GM13977 (cell line): ENCODE results near the gene OSBP2.

Experiments used
- DNase-seq: peaks from one replicate; pipeline ENCODE4 v3.0.0; 2012; ENCODE audit warnings: low spot score
- in situ Hi-C: fragments of 300-500 bp; cut with MboI; formaldehyde crosslinking; loops from one replicate; pipeline ENCODE4 v1.12.0; 2022; ENCODE audit warnings: low sequenced_read_pairs, low pct_unique_long_range_greater_than_20kb, mixed read lengths, inconsistent platforms; ENCODE audit not compliant: unreplicated experiment
- TF ChIP-seq, protein P1 (sequence below): IDR thresholded peaks from 2 replicates; pipeline ENCODE4 v1.5.1; 2012; ENCODE audit warnings: mild to moderate bottlenecking, control low read depth; ENCODE audit not compliant: insufficient read depth; ENCODE audit errors: extremely low read depth, missing control alignments

The OSBP2 gene

DNA sequence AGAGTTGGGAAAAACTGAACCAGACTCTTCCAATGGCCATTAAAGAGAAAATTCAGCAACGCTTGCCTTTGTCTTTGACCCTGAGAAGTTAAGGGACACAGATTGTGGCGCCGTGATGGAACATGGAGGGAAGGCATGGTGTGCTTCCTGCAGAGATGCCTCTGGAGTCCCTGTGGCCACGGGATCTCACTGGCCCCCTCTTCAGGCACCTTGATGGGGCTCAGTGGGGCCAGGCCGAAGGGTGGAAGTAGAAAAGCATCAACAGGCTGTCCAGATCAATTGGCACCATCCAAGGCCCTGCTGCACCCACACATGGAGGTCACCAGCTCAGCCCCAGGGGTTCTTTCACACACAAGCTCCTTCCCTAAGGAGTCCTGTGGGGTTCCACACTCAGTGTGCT, 231.0 kb downstream of the OSBP2 start:
- TF ChIP-seq, protein P1, sequence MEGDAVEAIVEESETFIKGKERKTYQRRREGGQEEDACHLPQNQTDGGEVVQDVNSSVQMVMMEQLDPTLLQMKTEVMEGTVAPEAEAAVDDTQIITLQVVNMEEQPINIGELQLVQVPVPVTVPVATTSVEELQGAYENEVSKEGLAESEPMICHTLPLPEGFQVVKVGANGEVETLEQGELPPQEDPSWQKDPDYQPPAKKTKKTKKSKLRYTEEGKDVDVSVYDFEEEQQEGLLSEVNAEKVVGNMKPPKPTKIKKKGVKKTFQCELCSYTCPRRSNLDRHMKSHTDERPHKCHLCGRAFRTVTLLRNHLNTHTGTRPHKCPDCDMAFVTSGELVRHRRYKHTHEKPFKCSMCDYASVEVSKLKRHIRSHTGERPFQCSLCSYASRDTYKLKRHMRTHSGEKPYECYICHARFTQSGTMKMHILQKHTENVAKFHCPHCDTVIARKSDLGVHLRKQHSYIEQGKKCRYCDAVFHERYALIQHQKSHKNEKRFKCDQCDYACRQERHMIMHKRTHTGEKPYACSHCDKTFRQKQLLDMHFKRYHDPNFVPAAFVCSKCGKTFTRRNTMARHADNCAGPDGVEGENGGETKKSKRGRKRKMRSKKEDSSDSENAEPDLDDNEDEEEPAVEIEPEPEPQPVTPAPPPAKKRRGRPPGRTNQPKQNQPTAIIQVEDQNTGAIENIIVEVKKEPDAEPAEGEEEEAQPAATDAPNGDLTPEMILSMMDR = no peak
- no peak for DNase-seq
- in situ Hi-C loops = no loop called here

DNA sequence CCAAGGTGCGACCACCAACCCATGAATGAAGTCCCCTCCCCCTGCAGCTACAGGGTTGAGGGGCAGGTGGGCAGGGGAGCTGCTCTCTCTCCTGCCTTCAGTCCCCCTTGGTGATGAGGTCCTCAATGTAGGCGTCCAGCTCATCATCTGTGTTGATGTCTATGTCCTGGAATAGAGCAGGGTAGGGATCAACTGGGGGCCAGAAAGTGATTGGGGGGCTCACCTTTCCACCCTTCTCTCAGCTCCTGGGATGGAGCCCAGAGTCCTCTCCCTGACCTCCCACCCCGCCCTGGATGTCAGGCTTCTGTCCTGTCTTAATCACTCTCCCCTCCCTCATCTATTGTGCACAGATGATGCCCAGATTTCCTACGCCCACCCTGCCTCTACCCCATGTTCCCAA, 232.0 kb downstream of the OSBP2 start:
- in situ Hi-C loops = no loop called here
- DNase-seq = no peak
- TF ChIP-seq, protein P1 = no peak

DNA sequence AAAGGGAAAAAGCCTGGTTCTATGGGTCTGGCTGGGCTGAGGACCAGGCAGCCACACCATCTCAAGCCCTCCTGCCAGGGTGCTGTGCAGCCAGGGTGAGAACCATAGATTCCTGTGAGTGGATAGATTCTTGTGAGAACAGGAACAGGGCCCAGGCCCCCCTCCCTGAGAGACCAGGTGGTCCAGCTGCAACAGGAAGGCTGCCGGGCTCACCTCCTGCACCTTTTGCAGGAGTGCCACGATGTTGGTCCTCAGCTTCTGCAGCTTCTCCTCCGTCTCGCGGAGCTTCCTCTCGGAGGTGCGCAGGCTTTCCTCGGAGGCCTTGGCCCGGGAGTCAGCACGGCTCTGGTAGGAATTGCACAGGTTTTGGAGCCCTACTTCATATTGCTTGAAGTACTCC, 233.1 kb downstream of the OSBP2 start:
- in situ Hi-C loops = no loop called here
- TF ChIP-seq, protein P1 = no peak
- no peak for DNase-seq

DNA sequence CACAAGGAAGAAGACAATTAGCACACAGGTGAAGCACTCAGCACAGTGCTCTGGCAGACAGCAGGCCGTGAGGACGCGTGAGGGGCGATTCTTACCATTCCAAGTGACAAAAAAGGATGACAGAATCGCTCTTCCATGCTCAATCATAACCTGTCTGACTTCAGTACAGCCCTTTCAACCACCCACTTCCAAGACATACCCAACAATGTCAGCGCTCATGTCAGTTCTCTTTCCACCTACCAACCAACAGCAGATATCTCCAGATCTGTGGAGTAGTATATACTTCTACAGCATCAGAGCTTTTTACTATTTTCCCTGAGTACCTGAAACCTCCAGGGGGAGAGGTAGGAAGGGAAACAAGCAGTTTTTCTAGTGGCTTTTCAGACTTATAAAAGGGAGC, 233.7 kb downstream of the OSBP2 start:
- in situ Hi-C loops = no loop called here
- DNase-seq = no peak
- TF ChIP-seq, protein P1 = no peak

DNA sequence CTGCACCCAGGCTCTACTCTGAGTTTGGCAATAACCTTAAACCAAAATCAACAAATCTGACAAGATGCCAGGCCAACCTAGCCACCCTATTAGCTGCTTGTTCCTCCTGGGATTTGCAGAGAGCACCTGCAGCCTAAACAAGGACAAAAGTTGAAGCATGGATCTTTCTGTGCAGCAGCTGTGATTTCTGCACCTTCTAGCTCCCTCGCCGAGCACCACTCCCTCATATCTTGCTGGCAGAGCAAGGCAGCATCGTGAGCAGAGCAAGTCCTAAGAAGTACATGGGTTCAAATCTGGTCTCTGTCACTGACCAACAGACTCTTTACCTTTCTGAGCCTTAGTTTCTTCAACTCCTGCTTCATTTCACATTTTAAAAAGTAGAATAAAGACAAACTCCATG, 235.6 kb downstream of the OSBP2 start:
- TF ChIP-seq, protein P1 = no peak
- in situ Hi-C loops = no loop called here
- DNase-seq = no peak

DNA sequence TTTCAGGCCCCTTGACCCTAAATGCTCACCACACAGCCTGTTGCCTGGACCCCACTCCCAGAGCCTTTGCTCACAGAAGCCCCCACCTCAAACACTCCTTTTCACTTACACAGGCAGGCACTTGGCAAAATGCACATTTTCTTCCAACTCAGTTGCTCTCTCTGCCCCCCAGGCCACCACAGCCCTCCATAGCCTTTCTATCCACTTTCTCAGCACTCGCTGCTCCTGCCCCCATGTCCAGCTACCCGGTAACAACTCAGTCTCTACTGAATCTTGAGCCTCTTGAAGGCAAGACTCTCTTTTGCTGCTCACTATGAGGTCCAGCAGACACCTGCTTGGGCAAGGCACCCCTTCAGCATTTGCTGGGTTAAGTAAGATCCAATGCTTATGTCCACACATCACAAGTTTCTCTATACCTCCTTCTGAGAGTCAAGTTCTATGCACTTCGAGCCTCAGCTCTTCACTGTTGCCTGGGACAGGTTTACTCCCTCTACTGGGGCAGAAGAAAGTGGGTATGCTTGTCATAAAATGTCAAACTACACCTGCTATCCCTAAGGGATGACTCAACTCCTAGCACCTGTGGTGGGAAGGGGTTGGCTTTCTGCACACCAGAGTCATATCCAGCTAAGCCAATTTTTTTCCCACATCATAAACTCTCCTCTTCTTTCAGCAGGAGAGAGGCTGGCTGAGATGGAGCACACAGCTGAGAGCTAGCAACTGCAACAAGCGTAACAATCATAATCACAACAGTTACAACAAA, 237.0 kb downstream of the OSBP2 start:
- DNase-seq = no peak
- TF ChIP-seq, protein P1 = no peak
- in situ Hi-C loops = no loop called here

DNA sequence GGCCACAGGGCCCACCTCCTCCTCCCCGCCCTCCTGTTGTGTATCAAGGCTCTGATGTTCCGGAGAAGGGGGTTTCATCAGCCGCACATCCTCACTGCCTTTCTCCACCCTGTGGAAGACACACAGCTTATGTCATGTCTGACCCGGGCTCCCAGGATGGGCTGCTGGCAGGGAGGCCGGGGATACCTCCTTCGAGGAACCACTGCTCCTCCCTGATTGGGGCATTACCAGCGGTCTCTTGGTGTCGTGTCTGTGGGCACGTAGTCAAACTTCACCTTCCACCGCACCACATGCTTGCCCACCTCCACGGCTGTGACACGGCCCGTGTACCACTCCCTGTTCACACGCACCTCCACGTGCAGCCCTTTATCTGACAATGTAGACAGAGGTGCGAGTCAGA, 238.0 kb downstream of the OSBP2 start:
- DNase-seq = no peak
- TF ChIP-seq, protein P1 = no peak
- in situ Hi-C loops = no loop called here
